ENCODE results near the gene NELL1. TPM values are rescaled to one million over a fixed set of nuclear protein-coding genes. Genes with fewer than 3 reads are reported as not detected.

The NELL1 gene
- polyA plus RNA-seq, 2 of the 4 experiments (the other 2 are of a cell fraction) = not detected

DNA sequence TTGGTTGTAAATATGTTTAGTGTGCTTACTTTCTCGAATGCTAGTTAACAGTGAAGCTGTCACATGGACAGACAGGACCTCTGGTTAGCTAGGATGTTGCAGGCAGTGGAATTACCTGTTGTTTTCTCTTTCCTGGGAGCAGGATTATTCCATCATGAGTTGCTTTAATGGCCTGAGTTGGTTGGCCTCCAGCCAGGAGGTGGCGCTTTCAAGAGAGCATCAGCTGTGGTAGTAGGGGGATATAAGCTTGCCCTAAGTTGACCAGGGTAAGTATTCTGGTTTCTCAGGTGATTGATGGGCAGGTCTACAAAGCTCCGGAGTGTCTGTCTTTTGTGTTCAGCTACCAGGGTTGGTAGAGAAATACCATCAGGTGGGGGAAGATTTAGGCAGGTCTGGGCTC, 43.5 kb downstream of the NELL1 start:
- no peak for DNase-seq (ENCODE audit: low read depth in 1 of 2, low spot score in 1 of 2)
- Histone ChIP-seq H3K4me2 (no peak overlapping the region), H3K27ac (no peak overlapping the region), H3K4me1 (no peaks in the 10 kb centered on the region), H3K9me3 (no peaks in the 10 kb centered on the region), H3K4me3 (no peak overlapping the region)
- ATAC-seq = no peak
- ChIA-PET POLR2A (no interaction called here), CTCF (no interaction called here)
- WGBS (ENCODE audit: missing lambda C conversion rate) = 7% methylated on average over 3 of the region's 3 CpGs
- TF ChIP-seq JUN (IDR thresholded peaks at IDR 0.05) (no peak), ZFP36 (IDR thresholded peaks at IDR 0.05; ENCODE audit: borderline replicate concordance, partially characterized antibody) (no peak), POLR2AphosphoS2 (conservative IDR thresholded peaks at IDR 0.05; ENCODE audit: low read length) (no peak), MYC (IDR thresholded peaks at IDR 0.05; ENCODE audit: borderline replicate concordance, low read length) (no peak), CHD2 (IDR thresholded peaks at IDR 0.05; ENCODE audit: low read length, partially characterized antibody) (no peak), KDM1A (IDR thresholded peaks at IDR 0.05; ENCODE audit: low read depth) (no peak), POLR2A (IDR thresholded peaks at IDR 0.05; ENCODE audit: low read length) (no peak), RAD21 (conservative IDR thresholded peaks at IDR 0.05 in 1 of 2, IDR thresholded peaks at IDR 0.05 in 1 of 2) (no peak), ESRRA (IDR thresholded peaks at IDR 0.05; ENCODE audit: borderline replicate concordance, low read length) (no peak), HEYL (CRISPR knock-in tag; IDR thresholded peaks at IDR 0.05) (no peak), HDAC2 (IDR thresholded peaks at IDR 0.05) (no peak), HOXB13 (CRISPR knock-in tag; IDR thresholded peaks at IDR 0.05; ENCODE audit: low read depth) (no peak), EHF (CRISPR knock-in tag; IDR thresholded peaks at IDR 0.05) (no peak), RCOR1 (IDR thresholded peaks at IDR 0.05; ENCODE audit: low read depth, low read length) (no peak)
- TF ChIP-seq, protein P1, sequence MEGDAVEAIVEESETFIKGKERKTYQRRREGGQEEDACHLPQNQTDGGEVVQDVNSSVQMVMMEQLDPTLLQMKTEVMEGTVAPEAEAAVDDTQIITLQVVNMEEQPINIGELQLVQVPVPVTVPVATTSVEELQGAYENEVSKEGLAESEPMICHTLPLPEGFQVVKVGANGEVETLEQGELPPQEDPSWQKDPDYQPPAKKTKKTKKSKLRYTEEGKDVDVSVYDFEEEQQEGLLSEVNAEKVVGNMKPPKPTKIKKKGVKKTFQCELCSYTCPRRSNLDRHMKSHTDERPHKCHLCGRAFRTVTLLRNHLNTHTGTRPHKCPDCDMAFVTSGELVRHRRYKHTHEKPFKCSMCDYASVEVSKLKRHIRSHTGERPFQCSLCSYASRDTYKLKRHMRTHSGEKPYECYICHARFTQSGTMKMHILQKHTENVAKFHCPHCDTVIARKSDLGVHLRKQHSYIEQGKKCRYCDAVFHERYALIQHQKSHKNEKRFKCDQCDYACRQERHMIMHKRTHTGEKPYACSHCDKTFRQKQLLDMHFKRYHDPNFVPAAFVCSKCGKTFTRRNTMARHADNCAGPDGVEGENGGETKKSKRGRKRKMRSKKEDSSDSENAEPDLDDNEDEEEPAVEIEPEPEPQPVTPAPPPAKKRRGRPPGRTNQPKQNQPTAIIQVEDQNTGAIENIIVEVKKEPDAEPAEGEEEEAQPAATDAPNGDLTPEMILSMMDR (IDR thresholded peaks at IDR 0.05) = no peak
- TF ChIP-seq, protein P2, sequence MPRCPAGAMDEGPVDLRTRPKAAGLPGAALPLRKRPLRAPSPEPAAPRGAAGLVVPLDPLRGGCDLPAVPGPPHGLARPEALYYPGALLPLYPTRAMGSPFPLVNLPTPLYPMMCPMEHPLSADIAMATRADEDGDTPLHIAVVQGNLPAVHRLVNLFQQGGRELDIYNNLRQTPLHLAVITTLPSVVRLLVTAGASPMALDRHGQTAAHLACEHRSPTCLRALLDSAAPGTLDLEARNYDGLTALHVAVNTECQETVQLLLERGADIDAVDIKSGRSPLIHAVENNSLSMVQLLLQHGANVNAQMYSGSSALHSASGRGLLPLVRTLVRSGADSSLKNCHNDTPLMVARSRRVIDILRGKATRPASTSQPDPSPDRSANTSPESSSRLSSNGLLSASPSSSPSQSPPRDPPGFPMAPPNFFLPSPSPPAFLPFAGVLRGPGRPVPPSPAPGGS (IDR thresholded peaks at IDR 0.05) = no peak
- TF ChIP-seq, protein P3, sequence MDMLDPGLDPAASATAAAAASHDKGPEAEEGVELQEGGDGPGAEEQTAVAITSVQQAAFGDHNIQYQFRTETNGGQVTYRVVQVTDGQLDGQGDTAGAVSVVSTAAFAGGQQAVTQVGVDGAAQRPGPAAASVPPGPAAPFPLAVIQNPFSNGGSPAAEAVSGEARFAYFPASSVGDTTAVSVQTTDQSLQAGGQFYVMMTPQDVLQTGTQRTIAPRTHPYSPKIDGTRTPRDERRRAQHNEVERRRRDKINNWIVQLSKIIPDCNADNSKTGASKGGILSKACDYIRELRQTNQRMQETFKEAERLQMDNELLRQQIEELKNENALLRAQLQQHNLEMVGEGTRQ (IDR thresholded peaks at IDR 0.05) = no peak
- TF ChIP-seq, protein P4, sequence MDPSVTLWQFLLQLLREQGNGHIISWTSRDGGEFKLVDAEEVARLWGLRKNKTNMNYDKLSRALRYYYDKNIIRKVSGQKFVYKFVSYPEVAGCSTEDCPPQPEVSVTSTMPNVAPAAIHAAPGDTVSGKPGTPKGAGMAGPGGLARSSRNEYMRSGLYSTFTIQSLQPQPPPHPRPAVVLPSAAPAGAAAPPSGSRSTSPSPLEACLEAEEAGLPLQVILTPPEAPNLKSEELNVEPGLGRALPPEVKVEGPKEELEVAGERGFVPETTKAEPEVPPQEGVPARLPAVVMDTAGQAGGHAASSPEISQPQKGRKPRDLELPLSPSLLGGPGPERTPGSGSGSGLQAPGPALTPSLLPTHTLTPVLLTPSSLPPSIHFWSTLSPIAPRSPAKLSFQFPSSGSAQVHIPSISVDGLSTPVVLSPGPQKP (IDR thresholded peaks at IDR 0.05; ENCODE audit: low read depth, low read length) = no peak
- no peak for FAIRE-seq

DNA sequence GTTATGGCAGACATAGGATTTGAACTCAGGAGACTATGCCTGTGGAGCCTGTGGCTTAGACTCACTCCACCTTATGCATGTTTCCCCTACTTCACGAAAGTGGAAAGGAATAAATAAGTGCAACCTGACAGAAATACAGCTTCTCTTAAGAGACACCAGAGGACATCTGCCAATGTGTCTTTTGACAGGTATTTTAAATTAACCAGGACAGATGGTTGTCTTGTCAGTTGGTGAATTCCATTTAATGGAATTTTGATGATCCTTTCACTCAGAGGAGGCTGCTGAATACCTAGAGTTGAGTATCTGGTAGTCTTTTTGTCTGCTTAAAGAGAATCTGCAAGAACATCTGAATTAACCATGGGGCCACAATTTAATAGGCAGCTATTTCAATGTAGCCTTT, 46.1 kb downstream of the NELL1 start:
- TF ChIP-seq HOXB5 (CRISPR knock-in tag; IDR thresholded peaks at IDR 0.05) (no peak), FOSB (CRISPR knock-in tag; IDR thresholded peaks at IDR 0.05) (no peak), CEBPB (IDR thresholded peaks at IDR 0.05) (no peak), CBX8 (IDR thresholded peaks at IDR 0.05) (no peak), SMC3 (IDR thresholded peaks at IDR 0.05) (no peak)
- Histone ChIP-seq H3K4me1 (no peaks in the 10 kb centered on the region), H3K4me2 (no peak overlapping the region), H3K9me3 (no peaks in the 10 kb centered on the region), H3K4me3 (no peak overlapping the region), H3K27ac (no peak overlapping the region)
- 4% methylated on average over 1 of the region's 1 CpG for WGBS (ENCODE audit: missing lambda C conversion rate)
- no peak for FAIRE-seq
- POLR2A ChIA-PET = no interaction called here
- CTCF ChIA-PET = no interaction called here
- no peak for ATAC-seq
- DNase-seq (ENCODE audit: low read depth in 1 of 2, low spot score in 1 of 2) = no peak

All from A549 (cell line).